H1 (cell line): ENCODE data around the gene CDK15. TPM values are rescaled to one million over a fixed set of nuclear protein-coding genes. Genes with fewer than 3 reads are reported as not detected.

ENCODE experiments used
- CTCF ChIA-PET: fragments of 300-600 bp; sonication (Branson Sonifier 250); formaldehyde crosslinking; loops from one replicate; lab custom pipeline; 2021; ENCODE audit not compliant: partially characterized antibody; lab: Charles Lee
- POLR2A ChIA-PET: fragments of 300-600 bp; sonication (Branson Sonifier 250); formaldehyde crosslinking; loops from one replicate; lab custom pipeline; 2021; ENCODE audit warnings: inconsistent platforms; ENCODE audit not compliant: partially characterized antibody; lab: Charles Lee
- DNase-seq, 2 experiments: peaks; one replicate each; pipeline versions ENCODE4 v3.0.0 to v3.0.0-alpha.2; 2010 to 2022; ENCODE audit warnings: low spot score in 2 of 2, low read depth in 1 of 2, mixed read lengths in 1 of 2
- FAIRE-seq: peaks from 2 replicates; lab custom pipeline; 2011; peaks lifted over from hg19 to GRCh38; lab: Jason Lieb, UNC
- H2AFZ ChIP-seq: 2 replicates; pipeline ENCODE4 v1.8.1; 2012; ENCODE audit warnings: low read length, inconsistent platforms
- H2AK5ac ChIP-seq: 2 replicates; pipeline ENCODE4 v1.6.1; 2013; ENCODE audit warnings: low read depth, low read length
- H2BK120ac ChIP-seq: replicated peaks from 2 replicates; pipeline ENCODE3; 2013; ENCODE audit warnings: low read depth, low read length, inconsistent platforms
- H2BK12ac ChIP-seq: 2 replicates; pipeline ENCODE4 v1.6.1; 2013; ENCODE audit warnings: low read depth, low read length
- H2BK15ac ChIP-seq: 2 replicates; pipeline ENCODE4 v1.6.1; 2013; ENCODE audit warnings: low read length
- H2BK20ac ChIP-seq: 2 replicates; pipeline ENCODE4 v1.6.1; 2013; ENCODE audit warnings: low read length
- H2BK5ac ChIP-seq: 2 replicates; pipeline ENCODE4 v1.6.1; 2013; ENCODE audit warnings: low read depth, low read length
- H3K14ac ChIP-seq: 2 replicates; pipeline ENCODE4 v1.6.1; 2013; ENCODE audit warnings: inconsistent platforms; ENCODE audit not compliant: insufficient read length
- H3K18ac ChIP-seq: 2 replicates; pipeline ENCODE4 v1.6.1; 2013; ENCODE audit warnings: low read length; ENCODE audit errors: extremely low read depth
- H3K23ac ChIP-seq: 2 replicates; pipeline ENCODE4 v1.6.1; 2013; ENCODE audit warnings: inconsistent platforms; ENCODE audit not compliant: insufficient read length
- H3K23me2 ChIP-seq: 2 replicates; pipeline ENCODE4 v1.6.1; 2013; ENCODE audit warnings: low read depth, low read length
- H3K27ac ChIP-seq: 2 replicates; pipeline ENCODE4 v1.6.1; 2011; ENCODE audit warnings: low read depth, low read length, inconsistent platforms
- H3K27me3 ChIP-seq, 4 experiments: replicated peaks in 1 of 4; 1 replicate in 1 of 4; 2 replicates in 3 of 4; pipeline versions ENCODE4 v1.6.1 to v1.8.1; 2011 to 2013; ENCODE audit warnings: low read length in 3 of 4, mild to moderate bottlenecking in 3 of 4, inconsistent platforms in 2 of 4, mixed read lengths in 2 of 4, moderate library complexity in 1 of 4; ENCODE audit not compliant: control insufficient read depth in 3 of 4, insufficient read depth in 3 of 4; ENCODE audit errors: extremely low read depth in 1 of 4
- H3K36me3 ChIP-seq, 4 experiments: 2 replicates each; pipeline versions ENCODE4 v1.6.1 to v1.8.1; 2011 to 2013; ENCODE audit warnings: mild to moderate bottlenecking in 4 of 4, low read length in 3 of 4, moderate library complexity in 2 of 4, control low read depth in 1 of 4, inconsistent platforms in 1 of 4; ENCODE audit not compliant: insufficient read depth in 4 of 4, control insufficient read depth in 2 of 4
- H3K4ac ChIP-seq: replicated peaks from 2 replicates; pipeline ENCODE3; 2013; ENCODE audit warnings: low read length, low read depth, mixed read lengths, inconsistent platforms; ENCODE audit not compliant: insufficient read length
- H3K4me1 ChIP-seq, 4 experiments: replicated peaks in 1 of 4; 1 replicate in 1 of 4; 2 replicates in 3 of 4; pipeline versions ENCODE4 v1.6.1 to v1.8.1; 2011 to 2013; ENCODE audit warnings: low read length in 3 of 4, inconsistent platforms in 2 of 4, mixed read lengths in 1 of 4; ENCODE audit not compliant: insufficient read depth in 4 of 4, control insufficient read depth in 3 of 4
- H3K4me2 ChIP-seq, 2 experiments: 2 replicates each; pipeline versions ENCODE4 v1.6.1 to v1.8.1; 2011 to 2013; ENCODE audit warnings: low read depth in 2 of 2, low read length in 2 of 2, control low read depth in 1 of 2, inconsistent platforms in 1 of 2, mild to moderate bottlenecking in 1 of 2; ENCODE audit not compliant: insufficient read depth in 1 of 2
- H3K4me3 ChIP-seq, 4 experiments: fragments of 200-600, 300-600 bp in 1 of 4; sonication (generic), shearing (Covaris generic), sonication (Bioruptor Twin) in 1 of 4; 2 replicates each; pipeline versions ENCODE4 v1.5.1 to v1.8.1; 2011 to 2016; ENCODE audit warnings: low read length in 4 of 4, low read depth in 3 of 4, control low read depth in 2 of 4, inconsistent platforms in 2 of 4, mild to moderate bottlenecking in 2 of 4, mixed read lengths in 1 of 4, moderate library complexity in 1 of 4; ENCODE audit not compliant: insufficient read depth in 2 of 4; ENCODE audit errors: extremely low read depth in 1 of 4
- H3K56ac ChIP-seq: replicated peaks from 2 replicates; pipeline ENCODE3; 2013; ENCODE audit warnings: low read depth, mild to moderate bottlenecking, mixed read lengths, low read length, inconsistent platforms; ENCODE audit not compliant: insufficient read length
- H3K79me1 ChIP-seq: 2 replicates; pipeline ENCODE4 v1.6.1; 2013; ENCODE audit warnings: low read depth, low read length, control low read depth
- H3K79me2 ChIP-seq, 2 experiments: 2 replicates each; pipeline versions ENCODE4 v1.6.1 to v1.8.1; 2012 to 2013; ENCODE audit warnings: low read length in 2 of 2, mild to moderate bottlenecking in 2 of 2, inconsistent platforms in 1 of 2; ENCODE audit not compliant: insufficient read depth in 2 of 2, control insufficient read depth in 1 of 2
- H3K9ac ChIP-seq, 4 experiments: replicated peaks in 1 of 4; 1 replicate in 1 of 4; 2 replicates in 3 of 4; pipeline versions ENCODE4 v1.6.1 to v1.8.1; 2011 to 2013; ENCODE audit warnings: low read depth in 3 of 4, low read length in 3 of 4, control low read depth in 2 of 4, mild to moderate bottlenecking in 2 of 4, moderate library complexity in 2 of 4, inconsistent platforms in 1 of 4; ENCODE audit errors: extremely low read depth in 1 of 4
- H3K9me3 ChIP-seq, 2 experiments: 2 replicates each; pipeline versions ENCODE4 v1.6.1 to v1.8.1; 2012 to 2013; ENCODE audit warnings: mild to moderate bottlenecking in 2 of 2, moderate library complexity in 2 of 2, control low read depth in 1 of 2, inconsistent platforms in 1 of 2, low read depth in 1 of 2, low read length in 1 of 2, mixed read lengths in 1 of 2; ENCODE audit not compliant: insufficient read depth in 2 of 2
- H4K20me1 ChIP-seq, 2 experiments: replicated peaks in 1 of 2; 2 replicates each; pipeline versions ENCODE3 to v1.8.1; 2011 to 2013; ENCODE audit warnings: inconsistent platforms in 2 of 2, low read length in 2 of 2, mild to moderate bottlenecking in 1 of 2; ENCODE audit not compliant: insufficient read depth in 2 of 2, control insufficient read depth in 1 of 2
- H4K5ac ChIP-seq: 2 replicates; pipeline ENCODE4 v1.6.1; 2013; ENCODE audit warnings: low read length, low read depth, mixed read lengths, inconsistent platforms; ENCODE audit not compliant: insufficient read length
- H4K8ac ChIP-seq: 2 replicates; pipeline ENCODE4 v1.8.0; 2013; ENCODE audit warnings: mild to moderate bottlenecking, moderate library complexity, low read length, inconsistent platforms; ENCODE audit not compliant: insufficient read depth; ENCODE audit errors: extremely low read depth
- H4K91ac ChIP-seq: replicated peaks from 2 replicates; pipeline ENCODE3; 2013; ENCODE audit warnings: low read length, mixed read lengths, inconsistent platforms; ENCODE audit not compliant: insufficient read length
- BCL11A ChIP-seq, 2 experiments: IDR thresholded peaks; one replicate each; pipeline ENCODE4 v1.6.1; 2011; ENCODE audit warnings: low read depth in 2 of 2, low read length in 2 of 2, mild to moderate bottlenecking in 2 of 2
- EP300 ChIP-seq, 2 experiments: IDR thresholded peaks; 1 replicate in 1 of 2; 2 replicates in 1 of 2; pipeline ENCODE4 v1.6.1; 2011 to 2012; ENCODE audit warnings: low read depth in 2 of 2, low read length in 2 of 2, mild to moderate bottlenecking in 2 of 2, borderline replicate concordance in 1 of 2, inconsistent platforms in 1 of 2, moderate library complexity in 1 of 2
- HDAC2 ChIP-seq, 2 experiments: fragments of 300-600 bp in 1 of 2; sonication (generic) in 1 of 2; IDR thresholded peaks; 2 replicates each; pipeline ENCODE4 v1.6.1; 2011 to 2012; ENCODE audit warnings: low read depth in 2 of 2, low read length in 2 of 2, mild to moderate bottlenecking in 2 of 2, moderate library complexity in 2 of 2, borderline replicate concordance in 1 of 2, inconsistent platforms in 1 of 2
- HDAC6 ChIP-seq: IDR thresholded peaks from one replicate; pipeline ENCODE4 v1.7.1; 2012; ENCODE audit warnings: low read depth, mild to moderate bottlenecking, inconsistent platforms, low read length, moderate library complexity
- RXRA ChIP-seq: IDR thresholded peaks from 2 replicates; pipeline ENCODE4 v1.6.1; 2011; ENCODE audit warnings: low read depth, mild to moderate bottlenecking, low read length, moderate library complexity; ENCODE audit not compliant: insufficient read depth
- SIX5 ChIP-seq: IDR thresholded peaks from 2 replicates; pipeline ENCODE4 v1.6.1; 2011; ENCODE audit warnings: mild to moderate bottlenecking, low read depth, low read length
- TAF7 ChIP-seq: optimal IDR thresholded peaks from 2 replicates; pipeline ENCODE3; 2011; ENCODE audit warnings: low read depth, mild to moderate bottlenecking, inconsistent platforms, low read length, moderate library complexity, borderline replicate concordance
- WGBS, 2 experiments: shearing (Covaris generic) in 1 of 2; methylation state at CpG; one replicate each; pipeline versions ENCODE4 v1.1.6 to v1.1.7; 2013 to 2015; ENCODE audit warnings: low lambda C conversion rate in 2 of 2, mixed read lengths in 2 of 2, inconsistent platforms in 1 of 2, low coverage in 1 of 2, missing lambda C conversion rate in 1 of 2; ENCODE audit not compliant: insufficient replicate concordance in 2 of 2, insufficient coverage in 1 of 2, insufficient read length in 1 of 2; ENCODE audit errors: extremely low coverage in 1 of 2, missing lambda C conversion rate in 1 of 2; 5-methylcytosine and 5-hydroxymethylcytosine counted together
- polyA plus RNA-seq, 7 experiments: library from polyadenylated mRNA; depleted of rRNA in 3 of 7; stranded (reverse) in 5 of 7; unstranded in 2 of 7; fragments of >200 nt in 5 of 7; fragments of 200-250 nt in 2 of 7; gene quantifications; 1 replicate in 5 of 7; 2 replicates in 1 of 7; 4 replicates in 1 of 7; pipeline versions ENCODE4 v1.2.1 to v1.2.3, GENCODE V29; 2011 to 2013; ENCODE audit warnings: missing spikeins in 2 of 7, mixed read lengths in 2 of 7
- total RNA-seq: library from RNA; stranded (reverse); fragmentation: NEBNext Ultra II Directional; extraction: Animal tissue kit (Norgen Biotek cat#: 25700); gene quantifications from 2 replicates; pipeline ENCODE4 v1.2.1, GENCODE V29; 2021

Gene CDK15
- total and polyA plus RNA-seq, 2 of the 8 experiments (the other 6 are each of a cell fraction or from before 2014, with no cell fraction given): 0.03 TPM; not detected in 1

GRCh38 chr2:201833781-201834180 lies 27.4 kb downstream of the CDK15 start:
- Histone ChIP-seq H2BK120ac (no peak overlapping the region), H3K23me2 (peaks cover 2% of the 10 kb centered on the region; the same call in 1 of the 2 replicates), H3K56ac (no peak overlapping the region), H2AFZ (no peak overlapping the region), H3K9ac (no peak overlapping the region), H3K18ac (no peak overlapping the region), H3K79me2 (no peaks in the 10 kb centered on the region), H3K27me3 (no peaks in the 10 kb centered on the region), H4K91ac (no peak overlapping the region), H4K20me1 (no peaks in the 10 kb centered on the region), H3K4me1 (no peaks in the 10 kb centered on the region), H3K79me1 (no peaks in the 10 kb centered on the region), H2AK5ac (no peak overlapping the region), H3K14ac (no peak overlapping the region), H4K8ac (no peak overlapping the region), H2BK12ac (no peak overlapping the region), H3K36me3 (no peaks in the 10 kb centered on the region), H3K4me2 (no peak overlapping the region), H3K23ac (no peak overlapping the region), H2BK20ac (no peak overlapping the region), H3K4ac (no peak overlapping the region), H2BK5ac (no peak overlapping the region), H3K4me3 (no peak overlapping the region), H3K27ac (no peak overlapping the region), H2BK15ac (no peak overlapping the region), H3K9me3 (no peaks in the 10 kb centered on the region), H4K5ac (no peak overlapping the region)
- WGBS, 2 experiments: 90% methylated on average over 9 of the region's 9 CpGs; no CpG with 5 or more reads in 1 of the 2 experiments
- ChIA-PET CTCF (interaction anchor here (2.8 kb wide), 1 partner anchor 26 kb away, joined by 8 read pairs; no protein-coding TSS in a partner anchor), POLR2A (interaction anchor here (0.9 kb wide), 1 partner anchor 15 kb away, joined by 3 read pairs; no protein-coding TSS in a partner anchor)
- FAIRE-seq (no peak), DNase-seq (no peak)
- TF ChIP-seq EP300 (IDR thresholded peaks at IDR 0.05; ENCODE audit: borderline replicate concordance in 1 of 2, low read depth in 2 of 2, low read length in 2 of 2) (no peak), TAF7 (no peak), BCL11A (IDR thresholded peaks at IDR 0.05; ENCODE audit: low read depth in 2 of 2, low read length in 2 of 2) (no peak), SIX5 (no peak), HDAC6 (no peak), RXRA (no peak), HDAC2 (IDR thresholded peaks at IDR 0.05; ENCODE audit: borderline replicate concordance in 1 of 2, low read depth in 2 of 2, low read length in 2 of 2) (no peak)
